HEK293T (cell line): ENCODE data around the gene NRXN2.

Experiments used
- CTCF ChIA-PET: fragments of 350-600 bp; formaldehyde crosslinking; extraction: SDS; loops from one replicate; lab custom pipeline; 2021; ENCODE audit warnings: antibody characterized with exemption, inconsistent platforms; lab: Yijun Ruan, JAX
- POLR2A ChIA-PET: fragments of 350-600 bp; formaldehyde crosslinking; extraction: SDS; loops from one replicate; lab custom pipeline; 2020; ENCODE audit warnings: antibody characterized with exemption, inconsistent platforms; lab: Yijun Ruan, JAX
- DNase-seq: peaks from one replicate; pipeline ENCODE4 v3.0.0; 2012; ENCODE audit warnings: mixed read lengths; ENCODE audit errors: extremely low spot score
- ARNT ChIP-seq: fragments of 450-650 bp; IDR thresholded peaks from 2 replicates; pipeline ENCODE4 v1.6.1; 2017; ENCODE audit warnings: mild to moderate bottlenecking
- BHLHE40 ChIP-seq: fragments of 450-650 bp; IDR thresholded peaks from 2 replicates; pipeline ENCODE4 v1.6.1; 2016; ENCODE audit warnings: mild to moderate bottlenecking, moderate library complexity, borderline replicate concordance
- CTBP1 ChIP-seq: fragments of 450-650 bp; IDR thresholded peaks from 2 replicates; pipeline ENCODE4 v1.6.1; 2016; ENCODE audit warnings: borderline replicate concordance
- ELF4 ChIP-seq: fragments of 450-650 bp; IDR thresholded peaks from 2 replicates; pipeline ENCODE4 v1.6.1; 2017; ENCODE audit warnings: antibody characterized with exemption
- FOXA1 ChIP-seq: fragments of 450-650 bp; IDR thresholded peaks from 2 replicates; pipeline ENCODE4 v1.6.1; 2016; ENCODE audit warnings: mild to moderate bottlenecking
- FOXK2 ChIP-seq: fragments of 450-650 bp; IDR thresholded peaks from 2 replicates; pipeline ENCODE4 v1.6.1; 2016; ENCODE audit warnings: mild to moderate bottlenecking
- FOXM1 ChIP-seq: fragments of 450-650 bp; IDR thresholded peaks from 2 replicates; pipeline ENCODE4 v1.6.1; 2017; ENCODE audit warnings: mild to moderate bottlenecking, borderline replicate concordance
- HDGF ChIP-seq: fragments of 450-650 bp; IDR thresholded peaks from 2 replicates; pipeline ENCODE4 v1.6.1; 2017; ENCODE audit warnings: antibody characterized with exemption, borderline replicate concordance
- L3MBTL2 ChIP-seq: fragments of 450-650 bp; conservative IDR thresholded peaks from 2 replicates; pipeline ENCODE4 v1.6.1; 2016; ENCODE audit warnings: mild to moderate bottlenecking
- LEF1 ChIP-seq: fragments of 450-650 bp; IDR thresholded peaks from 2 replicates; pipeline ENCODE4 v1.6.1; 2017; ENCODE audit warnings: mild to moderate bottlenecking, borderline replicate concordance
- NFRKB ChIP-seq: fragments of 450-650 bp; IDR thresholded peaks from 2 replicates; pipeline ENCODE4 v1.6.1; 2016; ENCODE audit warnings: mild to moderate bottlenecking, moderate library complexity
- SP1 ChIP-seq: fragments of 450-650 bp; IDR thresholded peaks from 2 replicates; pipeline ENCODE4 v1.6.1; 2017
- SUZ12 ChIP-seq: fragments of 450-650 bp; IDR thresholded peaks from 2 replicates; pipeline ENCODE4 v1.6.1; 2016; ENCODE audit warnings: mild to moderate bottlenecking
- TARDBP ChIP-seq: fragments of 450-650 bp; IDR thresholded peaks from 2 replicates; pipeline ENCODE4 v1.6.1; 2016
- ZNF384 ChIP-seq: fragments of 450-650 bp; IDR thresholded peaks from 2 replicates; pipeline ENCODE4 v1.6.1; 2016
- TF ChIP-seq, protein P1 (sequence below): fragments of 450-650 bp; IDR thresholded peaks from 2 replicates; pipeline ENCODE4 v1.6.1; 2016

The NRXN2 gene

GRCh38 chr11:64755681-64756361, 32.8 kb upstream of the NRXN2 start:
- POLR2A ChIA-PET, result interaction anchor here (0.6 to 1.4 kb wide), 2 partner anchors 8 to 23 kb away, joined by 3 to 4 read pairs; partner anchors contain the start of gene SF1
- CTCF ChIA-PET, result no interaction called here
- TF ChIP-seq FOXM1, result no peak
- TF ChIP-seq ELF4, result no peak
- TF ChIP-seq LEF1, result no peak
- TF ChIP-seq SUZ12, result no peak
- TF ChIP-seq CTBP1, result no peak
- no peak for TF ChIP-seq SP1
- TF ChIP-seq, protein P1, sequence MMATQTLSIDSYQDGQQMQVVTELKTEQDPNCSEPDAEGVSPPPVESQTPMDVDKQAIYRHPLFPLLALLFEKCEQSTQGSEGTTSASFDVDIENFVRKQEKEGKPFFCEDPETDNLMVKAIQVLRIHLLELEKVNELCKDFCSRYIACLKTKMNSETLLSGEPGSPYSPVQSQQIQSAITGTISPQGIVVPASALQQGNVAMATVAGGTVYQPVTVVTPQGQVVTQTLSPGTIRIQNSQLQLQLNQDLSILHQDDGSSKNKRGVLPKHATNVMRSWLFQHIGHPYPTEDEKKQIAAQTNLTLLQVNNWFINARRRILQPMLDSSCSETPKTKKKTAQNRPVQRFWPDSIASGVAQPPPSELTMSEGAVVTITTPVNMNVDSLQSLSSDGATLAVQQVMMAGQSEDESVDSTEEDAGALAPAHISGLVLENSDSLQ, result no peak
- TF ChIP-seq ZNF384, result no peak
- no peak for TF ChIP-seq FOXK2
- no peak for TF ChIP-seq ARNT
- no peak for TF ChIP-seq TARDBP
- no peak for TF ChIP-seq BHLHE40
- no peak for TF ChIP-seq L3MBTL2
- TF ChIP-seq NFRKB, result no peak
- no peak for DNase-seq

GRCh38 chr11:64754919-64755662, 32.1 kb upstream of the NRXN2 start:
- TF ChIP-seq BHLHE40 (no peak), LEF1 (no peak), L3MBTL2 (no peak), FOXM1 (no peak), FOXA1 (no peak), SUZ12 (no peak), TARDBP (no peak)
- DNase-seq, result no peak
- POLR2A ChIA-PET, result interaction anchor here (0.6 to 1.4 kb wide), 2 partner anchors 8 to 23 kb away, joined by 3 to 4 read pairs; partner anchors contain the start of gene SF1
- CTCF ChIA-PET, result no interaction called here

DNA sequence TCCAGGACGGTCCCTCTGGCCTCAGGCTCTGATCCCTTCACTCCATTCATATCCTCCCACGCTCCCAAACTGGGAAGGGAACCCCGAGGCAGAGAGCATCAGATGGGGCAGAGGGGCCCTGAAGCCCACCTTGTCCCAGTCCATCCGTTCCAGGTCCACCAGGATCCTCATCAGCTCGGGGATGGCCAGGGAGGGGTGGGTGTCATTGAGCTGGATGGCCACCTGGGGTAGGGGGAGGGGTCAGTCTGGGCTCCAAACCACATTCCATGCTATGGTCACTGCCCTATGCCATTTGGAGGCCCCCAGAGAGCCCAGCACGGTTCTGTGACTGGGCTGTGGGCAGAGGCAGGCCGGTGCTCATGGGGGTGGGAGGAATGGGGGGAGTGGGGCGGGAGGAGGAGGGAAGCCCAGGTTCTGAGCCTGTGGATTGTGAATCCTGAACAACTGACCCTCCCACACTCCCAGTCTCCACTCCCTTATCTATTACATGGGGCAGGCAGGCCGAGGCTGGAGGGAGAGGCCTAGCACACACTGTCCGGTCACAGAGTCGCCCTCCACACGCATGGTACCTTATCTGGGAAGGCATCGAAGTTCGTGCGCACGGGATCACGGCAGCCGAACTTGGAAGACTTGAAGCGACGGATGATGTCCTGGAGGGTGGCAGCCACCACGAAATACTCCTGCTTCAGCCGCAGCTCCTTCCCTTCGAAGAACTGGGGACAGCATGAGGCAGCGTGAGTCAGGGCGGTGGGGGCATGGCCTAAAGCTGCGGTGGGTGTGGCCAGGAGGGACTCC, 31.3 kb upstream of the NRXN2 start:
- ChIA-PET CTCF (interaction anchor here (0.7 kb wide), 1 partner anchor 27 kb away, joined by 3 read pairs; no protein-coding TSS in a partner anchor), POLR2A (interaction anchor here (1.4 kb wide), 1 partner anchor 9 kb away, joined by 3 read pairs; no protein-coding TSS in a partner anchor)
- TF ChIP-seq HDGF, result no peak
- no peak for TF ChIP-seq FOXK2
- TF ChIP-seq TARDBP, result no peak
- TF ChIP-seq ELF4, result no peak
- no peak for TF ChIP-seq SP1
- TF ChIP-seq L3MBTL2, result no peak
- no peak for TF ChIP-seq FOXM1
- TF ChIP-seq, protein P1, result no peak
- no peak for TF ChIP-seq BHLHE40
- TF ChIP-seq NFRKB, result no peak
- no peak for TF ChIP-seq ZNF384
- no peak for TF ChIP-seq LEF1
- no peak for TF ChIP-seq SUZ12
- no peak for TF ChIP-seq FOXA1
- TF ChIP-seq ARNT, result no peak
- TF ChIP-seq CTBP1, result no peak
- DNase-seq, result no peak

- CTCF ChIA-PET, result interaction anchor here (0.7 kb wide), 1 partner anchor 28 kb away, joined by 3 read pairs; no protein-coding TSS in a partner anchor
- POLR2A ChIA-PET, result no interaction called here
- DNase-seq, result no peak
- TF ChIP-seq CTBP1, result no peak
- no peak for TF ChIP-seq SP1
- TF ChIP-seq ARNT, result no peak
- no peak for TF ChIP-seq ZNF384
- no peak for TF ChIP-seq HDGF
- no peak for TF ChIP-seq NFRKB
- TF ChIP-seq FOXK2, result no peak
- TF ChIP-seq FOXA1, result no peak
- TF ChIP-seq SUZ12, result no peak
- no peak for TF ChIP-seq ELF4
- no peak for TF ChIP-seq FOXM1
Measured at GRCh38 chr11:64753380-64754123, 30.6 kb upstream of the NRXN2 start.

GRCh38 chr11:64753019-64753379, 30.0 kb upstream of the NRXN2 start:
- ChIA-PET CTCF (interaction anchor here (0.6 kb wide), 1 partner anchor 27 kb away, joined by 3 read pairs; no protein-coding TSS in a partner anchor), POLR2A (no interaction called here)
- DNase-seq, result no peak
- TF ChIP-seq FOXM1 (no peak), FOXK2 (no peak), HDGF (no peak), BHLHE40 (no peak), ZNF384 (no peak)
